Endothelial cell of umbilical vein (primary cell): Measurements from ENCODE around the gene RAPGEF6. TPM values are rescaled to one million over a fixed set of nuclear protein-coding genes. Genes with fewer than 3 reads are reported as not detected.

ENCODE experiments used
- BruUV-seq: library from RNA; stranded (reverse); fragments of 400-500 nt; replicated peaks from 2 replicates; lab custom pipeline; 2021; lab: Mats Ljungman, UMichigan
- CTCF ChIA-PET: fragments of 300-600, 350-600 bp; sonication (Branson Sonifier 250); formaldehyde crosslinking; loops from one replicate; lab custom pipeline; 2021; ENCODE audit warnings: antibody characterized with exemption, inconsistent platforms; lab: Charles Lee
- POLR2A ChIA-PET: fragments of 300-600, 350-600 bp; sonication (Branson Sonifier 250); formaldehyde crosslinking; loops from one replicate; lab custom pipeline; 2021; ENCODE audit warnings: antibody characterized with exemption, inconsistent platforms; lab: Charles Lee
- DNase-seq: peaks from one replicate; pipeline ENCODE4 v3.0.0-alpha.2; 2011; ENCODE audit warnings: low read depth, low spot score
- FAIRE-seq: peaks from 2 replicates; lab custom pipeline; 2011; peaks lifted over from hg19 to GRCh38; lab: Jason Lieb, UNC
- H2AFZ ChIP-seq: 2 replicates; pipeline ENCODE4 v1.6.0; 2012; ENCODE audit warnings: low read depth, low read length, control low read depth, inconsistent platforms
- H3K27ac ChIP-seq: 2 replicates; pipeline ENCODE4 v1.5.1; 2011; ENCODE audit warnings: low read depth, mild to moderate bottlenecking, control low read depth, low read length, moderate library complexity; ENCODE audit not compliant: insufficient read depth
- H3K27me3 ChIP-seq, 2 experiments: 2 replicates each; pipeline versions ENCODE4 v1.6.0 to v1.6.1; 2011; ENCODE audit warnings: low read length in 2 of 2, mixed read lengths in 1 of 2; ENCODE audit not compliant: control insufficient read depth in 2 of 2, insufficient read depth in 2 of 2
- H3K36me3 ChIP-seq, 2 experiments: 2 replicates in 1 of 2; 3 replicates in 1 of 2; pipeline ENCODE4 v1.5.1; 2011; ENCODE audit warnings: low read length in 2 of 2, mild to moderate bottlenecking in 1 of 2, moderate library complexity in 1 of 2; ENCODE audit not compliant: control insufficient read depth in 2 of 2, insufficient read depth in 2 of 2; ENCODE audit errors: extremely low read depth in 1 of 2
- H3K4me1 ChIP-seq: 3 replicates; pipeline ENCODE4 v1.5.1; 2011; ENCODE audit warnings: mild to moderate bottlenecking, low read length; ENCODE audit not compliant: control insufficient read depth, insufficient read depth; ENCODE audit errors: extremely low read depth
- H3K4me2 ChIP-seq: 2 replicates; pipeline ENCODE4 v1.6.1; 2011; ENCODE audit warnings: low read length, control low read depth, mixed read lengths; ENCODE audit not compliant: insufficient read depth
- H3K4me3 ChIP-seq, 3 experiments: fragments of 200-600 bp in 1 of 3; sonication (generic), shearing (Covaris generic) in 1 of 3; replicated peaks in 1 of 3; 2 replicates each; pipeline ENCODE4 v1.5.1; 2011 to 2016; ENCODE audit warnings: control low read depth in 3 of 3, low read length in 3 of 3, mild to moderate bottlenecking in 2 of 3, inconsistent platforms in 1 of 3, low read depth in 1 of 3, moderate library complexity in 1 of 3; ENCODE audit not compliant: insufficient read depth in 1 of 3
- H3K79me2 ChIP-seq: 2 replicates; pipeline ENCODE4 v1.6.0; 2012; ENCODE audit warnings: low read length, inconsistent platforms; ENCODE audit not compliant: control insufficient read depth, insufficient read depth
- H3K9ac ChIP-seq: replicated peaks from 2 replicates; pipeline ENCODE3; 2011; ENCODE audit warnings: low read length, control low read depth; ENCODE audit not compliant: insufficient read depth; ENCODE audit errors: extremely low read depth
- H3K9me1 ChIP-seq: replicated peaks from 3 replicates; pipeline ENCODE4 v1.6.0; 2011; ENCODE audit warnings: mild to moderate bottlenecking, low read length; ENCODE audit not compliant: control insufficient read depth, insufficient read depth; ENCODE audit errors: extremely low read depth
- H3K9me3 ChIP-seq: replicated peaks from 2 replicates; pipeline ENCODE4 v1.5.1; 2012; ENCODE audit warnings: low read length, inconsistent platforms; ENCODE audit not compliant: control insufficient read depth, insufficient read depth
- H4K20me1 ChIP-seq: replicated peaks from 2 replicates; pipeline ENCODE3; 2011; ENCODE audit warnings: mild to moderate bottlenecking, low read length; ENCODE audit not compliant: control insufficient read depth, insufficient read depth; ENCODE audit errors: extremely low read depth
- EZH2 ChIP-seq: IDR thresholded peaks from 2 replicates; pipeline ENCODE4 v1.6.1; 2012; ENCODE audit warnings: borderline replicate concordance, low read depth, mild to moderate bottlenecking, moderate library complexity, low read length, inconsistent platforms; ENCODE audit not compliant: severe bottlenecking
- FOS ChIP-seq: IDR thresholded peaks from 2 replicates; pipeline ENCODE4 v1.6.1; 2011; ENCODE audit warnings: mild to moderate bottlenecking, low read length, moderate library complexity, borderline replicate concordance; ENCODE audit not compliant: insufficient read depth
- GATA2 ChIP-seq: IDR thresholded peaks from 2 replicates; pipeline ENCODE4 v1.7.0; 2011; ENCODE audit warnings: low read depth, mild to moderate bottlenecking, moderate library complexity, mixed read lengths, low read length; ENCODE audit not compliant: insufficient read length, insufficient read depth
- JUN ChIP-seq: IDR thresholded peaks from 2 replicates; pipeline ENCODE4 v1.6.1; 2011; ENCODE audit warnings: borderline replicate concordance, low read depth; ENCODE audit not compliant: insufficient read length, insufficient read depth
- MYC ChIP-seq: IDR thresholded peaks from one replicate; pipeline ENCODE4 v1.6.1; 2011; ENCODE audit warnings: mild to moderate bottlenecking, low read depth, low read length
- POLR2A ChIP-seq: IDR thresholded peaks from 2 replicates; pipeline ENCODE4 v1.6.1; 2012; ENCODE audit warnings: low read depth, mild to moderate bottlenecking, control low read depth, low read length
- POLR2AphosphoS5 ChIP-seq: IDR thresholded peaks from 2 replicates; pipeline ENCODE4 v1.6.1; 2012; ENCODE audit warnings: low read depth, mild to moderate bottlenecking, control low read depth, low read length, moderate library complexity; ENCODE audit not compliant: insufficient read depth
- dilution Hi-C: fragments of 300-500 bp; cut with MboI; formaldehyde crosslinking; loops from one replicate; pipeline ENCODE4 v1.15.0; 2019; ENCODE audit warnings: low sequenced_read_pairs; ENCODE audit not compliant: extremely low pct_ligation_motif_present
- intact Hi-C: fragments of 100-400 bp; cut with micrococcal nuclease; formaldehyde crosslinking; loops from one replicate; pipeline ENCODE4 v1.10.0; 2022
- polyA plus RNA-seq, 4 experiments: library from polyadenylated mRNA; depleted of rRNA in 3 of 4; stranded (reverse) in 3 of 4; unstranded in 1 of 4; fragments of >200 nt; gene quantifications; 2 replicates each; pipeline versions ENCODE4 v1.2.1 to v1.2.3, GENCODE V29; 2011 to 2012; ENCODE audit warnings: missing spikeins in 1 of 4
- total RNA-seq: library from RNA; stranded (reverse); gene quantifications from 2 replicates; pipeline ENCODE4 v1.2.3, GENCODE V29; 2021
- TF ChIP-seq, protein P1 (sequence below): IDR thresholded peaks from 2 replicates; pipeline ENCODE4 v1.6.1; 2011; ENCODE audit not compliant: insufficient read depth, insufficient read length
- TF ChIP-seq, protein P2 (sequence below), 2 donors: IDR thresholded peaks; 1 replicate in 1 of 2; 2 replicates in 1 of 2; pipeline ENCODE4 v1.5.1; 2011; ENCODE audit warnings: low read length in 2 of 2, mild to moderate bottlenecking in 2 of 2, moderate library complexity in 2 of 2, control low read depth in 1 of 2, inconsistent platforms in 1 of 2, low read depth in 1 of 2; ENCODE audit not compliant: insufficient read depth in 1 of 2; ENCODE audit errors: extremely low read depth in 1 of 2

RAPGEF6 gene
- total and polyA plus RNA-seq, 2 donors (not counting 3 experiments of a cell fraction or from before 2014, with no cell fraction given): 3.5 to 17.5 TPM

- peaks cover 0 to 3% of the 10 kb centered on the region in 2 experiments for H3K36me3 ChIP-seq
- ChIA-PET POLR2A (no interaction called here), CTCF (interaction anchor here (1.1 kb wide), 1 partner anchor 9 kb away, joined by 3 read pairs; no protein-coding TSS in a partner anchor)
- no peak overlapping the region for H3K27ac ChIP-seq
- FAIRE-seq: no peak
- TF ChIP-seq, protein P1, sequence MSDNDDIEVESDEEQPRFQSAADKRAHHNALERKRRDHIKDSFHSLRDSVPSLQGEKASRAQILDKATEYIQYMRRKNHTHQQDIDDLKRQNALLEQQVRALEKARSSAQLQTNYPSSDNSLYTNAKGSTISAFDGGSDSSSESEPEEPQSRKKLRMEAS: no peak
- no peak for TF ChIP-seq JUN
- no peak for TF ChIP-seq POLR2A
- TF ChIP-seq GATA2: no peak
- TF ChIP-seq FOS: no peak
- no peak for TF ChIP-seq POLR2AphosphoS5
- TF ChIP-seq, protein P2, sequence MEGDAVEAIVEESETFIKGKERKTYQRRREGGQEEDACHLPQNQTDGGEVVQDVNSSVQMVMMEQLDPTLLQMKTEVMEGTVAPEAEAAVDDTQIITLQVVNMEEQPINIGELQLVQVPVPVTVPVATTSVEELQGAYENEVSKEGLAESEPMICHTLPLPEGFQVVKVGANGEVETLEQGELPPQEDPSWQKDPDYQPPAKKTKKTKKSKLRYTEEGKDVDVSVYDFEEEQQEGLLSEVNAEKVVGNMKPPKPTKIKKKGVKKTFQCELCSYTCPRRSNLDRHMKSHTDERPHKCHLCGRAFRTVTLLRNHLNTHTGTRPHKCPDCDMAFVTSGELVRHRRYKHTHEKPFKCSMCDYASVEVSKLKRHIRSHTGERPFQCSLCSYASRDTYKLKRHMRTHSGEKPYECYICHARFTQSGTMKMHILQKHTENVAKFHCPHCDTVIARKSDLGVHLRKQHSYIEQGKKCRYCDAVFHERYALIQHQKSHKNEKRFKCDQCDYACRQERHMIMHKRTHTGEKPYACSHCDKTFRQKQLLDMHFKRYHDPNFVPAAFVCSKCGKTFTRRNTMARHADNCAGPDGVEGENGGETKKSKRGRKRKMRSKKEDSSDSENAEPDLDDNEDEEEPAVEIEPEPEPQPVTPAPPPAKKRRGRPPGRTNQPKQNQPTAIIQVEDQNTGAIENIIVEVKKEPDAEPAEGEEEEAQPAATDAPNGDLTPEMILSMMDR (IDR thresholded peaks at IDR 0.05; ENCODE audit: extremely low read depth in 1 of 2, insufficient read depth in 1 of 2, low read depth in 1 of 2, low read length in 2 of 2): no peak
- no peak for TF ChIP-seq MYC
- TF ChIP-seq EZH2: no peak
- H3K79me2 ChIP-seq: no peaks in the 10 kb centered on the region
- H3K4me3 ChIP-seq: no peak overlapping the region
- dilution Hi-C loops (no loop called here), intact Hi-C loops (no loop called here)
- DNase-seq: no peak
- H3K4me2 ChIP-seq: no peak overlapping the region
- no TSS peak for BruUV-seq
- no peak overlapping the region for H2AFZ ChIP-seq
- no peaks in the 10 kb centered on the region for H3K4me1 ChIP-seq
- no peaks in the 10 kb centered on the region for H4K20me1 ChIP-seq
- peaks cover 2% of the 10 kb centered on the region for H3K9me1 ChIP-seq
- no peak overlapping the region for H3K9ac ChIP-seq
- no peaks in the 10 kb centered on the region for H3K27me3 ChIP-seq
- H3K9me3 ChIP-seq: no peaks in the 10 kb centered on the region
Measured at GRCh38 chr5:131496400-131496713, 138.7 kb downstream of the RAPGEF6 start.
